Measurements from ENCODE around the gene ENTHD1. TPM values are rescaled to one million over a fixed set of nuclear protein-coding genes. Genes with fewer than 3 reads are reported as not detected.

ENTHD1 gene
- total and polyA plus RNA-seq, 10 of the 15 experiments (the other 5 are each of a cell fraction or from before 2014, with no cell fraction given) = 0.09 to 0.52 (median 0.21) TPM; not detected in 1

- BruUV-seq (replicated peaks) = no TSS peak
- SMC1A ChIA-PET (ENCODE audit: uncharacterized antibody, unreplicated experiment) = interaction anchor here (1.0 to 1.5 kb wide), 5 partner anchors 8 to 215 kb away, joined by 3 to 5 read pairs (median 3); no protein-coding TSS in a partner anchor
- H3K4me1 ChIP-seq (ENCODE audit: control insufficient read depth, insufficient read depth, low read length) = peaks cover 11% of the 10 kb centered on the region
- CTCF ChIA-PET = interaction anchor here (0.7 to 1.6 kb wide), 4 partner anchors 8 to 219 kb away, joined by 3 to 5 read pairs (median 4); no protein-coding TSS in a partner anchor
- no peaks in the 10 kb centered on the region for H4K20me1 ChIP-seq (ENCODE audit: control insufficient read depth, insufficient read depth)
- no peak overlapping the region; the same call in 1 of the 2 replicates for H2AFZ ChIP-seq (ENCODE audit: control insufficient read depth, low read depth, low read length)
- no peaks in the 10 kb centered on the region for H3K79me2 ChIP-seq (ENCODE audit: control insufficient read depth, insufficient read depth, low read length)
- no peak overlapping the region for H3K4me3 ChIP-seq
- H3K4me2 ChIP-seq (ENCODE audit: control insufficient read depth, insufficient read depth) = no peak overlapping the region
- RAD21 ChIA-PET (ENCODE audit: unreplicated experiment) = interaction anchor here (0.6 kb wide), 1 partner anchor 62 kb away, joined by 3 read pairs; no protein-coding TSS in a partner anchor
- WGBS (ENCODE audit: insufficient coverage, insufficient replicate concordance, low lambda C conversion rate, missing lambda C conversion rate) = 72% methylated on average over 4 of the region's 4 CpGs
- H3K9me3 ChIP-seq (replicated peaks; ENCODE audit: control insufficient read depth, insufficient read depth, low read length) = no peaks in the 10 kb centered on the region; the same call in 2 of the 3 replicates
- POLR2A ChIA-PET = no interaction called here
- no peak overlapping the region for H3K27ac ChIP-seq (ENCODE audit: control insufficient read depth, insufficient read depth)
- intact Hi-C loops (cut with micrococcal nuclease; ENCODE audit: unreplicated experiment) = no loop called here
- peak; percentile 57 for ATAC-seq
- no peak for DNase-seq (ENCODE audit: low read depth, low spot score)
- TF ChIP-seq RUNX3 (IDR thresholded peaks at IDR 0.05; ENCODE audit: low read length) (peak; percentile 16; the same call in 1 of the 2 replicates), FOXM1 (IDR thresholded peaks at IDR 0.05; ENCODE audit: low read depth, low read length) (no peak)
- no peak overlapping the region for H3K9ac ChIP-seq (ENCODE audit: control insufficient read depth, insufficient read depth, low read length)
- H3K36me3 ChIP-seq (ENCODE audit: control insufficient read depth in 2 of 2, insufficient read depth in 2 of 2, low read length in 1 of 2) = no peaks in the 10 kb centered on the region
- no peaks in the 10 kb centered on the region for H3K27me3 ChIP-seq (replicated peaks in 1 of 2; ENCODE audit: control insufficient read depth in 2 of 2, insufficient read depth in 2 of 2, low read length in 1 of 2)
- no peak for FAIRE-seq
- in situ Hi-C loops (cut with MboI) = no loop called here
These were observed 83.6 kb downstream of the ENTHD1 start for GRCh38 chr22:39809772-39810557.

GRCh38 chr22:39808081-39808480, 85.5 kb downstream of the ENTHD1 start:
- H3K4me1 ChIP-seq (ENCODE audit: control insufficient read depth, insufficient read depth, low read length) = peaks cover 11% of the 10 kb centered on the region
- WGBS (ENCODE audit: insufficient coverage, insufficient replicate concordance, low lambda C conversion rate, missing lambda C conversion rate) = 23% methylated on average over 3 of the region's 3 CpGs
- DNase-seq (ENCODE audit: low read depth, low spot score) (no peak), FAIRE-seq (no peak), ATAC-seq (0 out of 3 replicates have a peak, but pooled peaks have one; percentile 34)
- H3K27ac ChIP-seq (ENCODE audit: control insufficient read depth, insufficient read depth) = no peak overlapping the region
- H4K20me1 ChIP-seq (ENCODE audit: control insufficient read depth, insufficient read depth) = no peaks in the 10 kb centered on the region
- in situ Hi-C loops (cut with MboI) (no loop called here), intact Hi-C loops (cut with micrococcal nuclease; ENCODE audit: unreplicated experiment) (no loop called here)
- H3K36me3 ChIP-seq (ENCODE audit: control insufficient read depth in 2 of 2, insufficient read depth in 2 of 2, low read length in 1 of 2) = no peaks in the 10 kb centered on the region
- ChIA-PET RAD21 (ENCODE audit: unreplicated experiment) (no interaction called here), POLR2A (no interaction called here), SMC1A (ENCODE audit: uncharacterized antibody, unreplicated experiment) (interaction anchor here (0.7 to 1.2 kb wide), 4 partner anchors 30 to 301 kb away, joined by 3 to 4 read pairs (median 4); no protein-coding TSS in a partner anchor), CTCF (interaction anchor here (0.9 to 3.8 kb wide), 5 partner anchors 10 to 124 kb away, joined by 3 to 10 read pairs (median 3); no protein-coding TSS in a partner anchor)
- no TSS peak for BruUV-seq (replicated peaks)
- H2AFZ ChIP-seq (ENCODE audit: control insufficient read depth, low read depth, low read length) = no peak overlapping the region
- TF ChIP-seq RUNX3 (IDR thresholded peaks at IDR 0.05; ENCODE audit: low read length) = no peak
- TF ChIP-seq ZNF622 (IDR thresholded peaks at IDR 0.05) = no peak
- TF ChIP-seq RAD21 (IDR thresholded peaks at IDR 0.05; ENCODE audit: insufficient read depth, low read depth, low read length) = 0 out of 2 replicates have a peak, but pooled peaks have one; percentile 3
- peak in 2 of 3 experiments; percentile 24 to 27; a peak in 1 of 6 replicates for TF ChIP-seq CTCF (IDR thresholded peaks at IDR 0.05 in 2 of 3, conservative IDR thresholded peaks at IDR 0.05 in 1 of 3; ENCODE audit: control insufficient read depth in 2 of 3, extremely low read depth in 1 of 3, insufficient read depth in 1 of 3, low read depth in 3 of 3, low read length in 3 of 3)
- TF ChIP-seq TCF3 (IDR thresholded peaks at IDR 0.05; ENCODE audit: borderline replicate concordance, insufficient read depth, low read depth, low read length) = no peak
- no peak overlapping the region for H3K4me2 ChIP-seq (ENCODE audit: control insufficient read depth, insufficient read depth)
- H3K9me3 ChIP-seq (replicated peaks; ENCODE audit: control insufficient read depth, insufficient read depth, low read length) = no peaks in the 10 kb centered on the region; the same call in 2 of the 3 replicates
- no peaks in the 10 kb centered on the region for H3K27me3 ChIP-seq (replicated peaks in 1 of 2; ENCODE audit: control insufficient read depth in 2 of 2, insufficient read depth in 2 of 2, low read length in 1 of 2)
- H3K9ac ChIP-seq (ENCODE audit: control insufficient read depth, insufficient read depth, low read length) = no peak overlapping the region
- H3K4me3 ChIP-seq = no peak overlapping the region
- no peaks in the 10 kb centered on the region for H3K79me2 ChIP-seq (ENCODE audit: control insufficient read depth, insufficient read depth, low read length)

Data from GM12878 (cell line).